NT2/D1 (cell line): ENCODE measurements around the gene SETX.

Source experiments
- SUZ12 ChIP-seq: IDR thresholded peaks from 2 replicates; pipeline ENCODE4 v1.6.1; 2011; ENCODE audit not compliant: insufficient read length, insufficient read depth; ENCODE audit errors: extremely low read depth
- YY1 ChIP-seq: IDR thresholded peaks from 2 replicates; pipeline ENCODE4 v1.6.1; 2011; ENCODE audit not compliant: insufficient read length, insufficient read depth
- ZNF274 ChIP-seq: IDR thresholded peaks from 2 replicates; pipeline ENCODE4 v1.6.1; 2011; ENCODE audit warnings: mild to moderate bottlenecking, low read depth, low read length

- TF ChIP-seq YY1 (no peak), SUZ12 (no peak), ZNF274 (no peak)
These were observed 106.8 kb downstream of the SETX start for GRCh38 chr9:132247942-132248341.
